ENCODE measurements around the gene KDM5A. TPM values are rescaled to one million over a fixed set of nuclear protein-coding genes. Genes with fewer than 3 reads are reported as not detected.

KDM5A gene
- total and polyA plus RNA-seq, 4 donors = 6.2 to 101 (median 36.1) TPM

GRCh38 chr12:331287-331686, 57.8 kb downstream of the KDM5A start:
- 93 to 97% methylated on average over 1 of the region's 1 CpG for WGBS, 2 donors
- DNase-seq = no peak

GRCh38 chr12:325906-326305, 63.2 kb downstream of the KDM5A start:
- 64 to 82% methylated on average over 6 of the region's 6 CpGs for WGBS, 2 donors
- Histone ChIP-seq H3K9me3 (ENCODE audit: control insufficient read depth in 4 of 4, insufficient read depth in 3 of 4, low read length in 3 of 4) (no peaks in the 10 kb centered on the region), H3K4me3 (no peak overlapping the region), H3K27ac (ENCODE audit: low read depth in 1 of 2, low read length in 1 of 2) (no peak overlapping the region), H3K27me3 (ENCODE audit: control insufficient read depth in 3 of 3, insufficient read depth in 3 of 3, low read length in 2 of 3) (no peaks in the 10 kb centered on the region), H3K4me1 (ENCODE audit: control insufficient read depth in 5 of 5, insufficient read depth in 5 of 5, low read length in 5 of 5) (no peaks in the 10 kb centered on the region), H3K36me3 (ENCODE audit: control insufficient read depth in 4 of 4, insufficient read depth in 4 of 4, low read length in 4 of 4) (peaks cover 12 to 44% (median 26%) of the 10 kb centered on the region in 4 donors), H3K9ac (ENCODE audit: insufficient read depth in 1 of 2, low read length in 2 of 2) (no peak overlapping the region)
- DNase-seq = no peak
- no peak for TF ChIP-seq CTCF (IDR thresholded peaks at IDR 0.05; ENCODE audit: control extremely low read depth, extremely low read depth)
- ATAC-seq (ENCODE audit: insufficient read depth, low FRiP score) = no peak

More at GRCh38 chr12:331287-331686, 57.8 kb downstream of the KDM5A start:
- Histone ChIP-seq H3K27ac (ENCODE audit: low read depth in 1 of 2, low read length in 1 of 2) (no peak overlapping the region), H3K27me3 (ENCODE audit: control insufficient read depth in 3 of 3, insufficient read depth in 3 of 3, low read length in 2 of 3) (no peaks in the 10 kb centered on the region), H3K9ac (ENCODE audit: insufficient read depth in 1 of 2, low read length in 2 of 2) (no peak overlapping the region), H3K9me3 (ENCODE audit: control insufficient read depth in 4 of 4, insufficient read depth in 3 of 4, low read length in 3 of 4) (no peaks in the 10 kb centered on the region), H3K4me3 (no peak overlapping the region), H3K4me1 (ENCODE audit: control insufficient read depth in 5 of 5, insufficient read depth in 5 of 5, low read length in 5 of 5) (no peaks in the 10 kb centered on the region), H3K36me3 (ENCODE audit: control insufficient read depth in 4 of 4, insufficient read depth in 4 of 4, low read length in 4 of 4) (peaks cover 13 to 44% (median 24%) of the 10 kb centered on the region in 4 donors)
- ATAC-seq (ENCODE audit: insufficient read depth, low FRiP score) = no peak
- no peak for TF ChIP-seq CTCF (IDR thresholded peaks at IDR 0.05; ENCODE audit: control extremely low read depth, extremely low read depth)

- TF ChIP-seq CTCF (IDR thresholded peaks at IDR 0.05; ENCODE audit: control extremely low read depth, extremely low read depth) = no peak
- no peak for ATAC-seq (ENCODE audit: insufficient read depth, low FRiP score)
- H3K27me3 ChIP-seq (ENCODE audit: control insufficient read depth in 3 of 3, insufficient read depth in 3 of 3, low read length in 2 of 3) = no peaks in the 10 kb centered on the region
- H3K4me1 ChIP-seq (ENCODE audit: control insufficient read depth in 5 of 5, insufficient read depth in 5 of 5, low read length in 5 of 5) = no peaks in the 10 kb centered on the region
- H3K36me3 ChIP-seq (ENCODE audit: control insufficient read depth in 4 of 4, insufficient read depth in 4 of 4, low read length in 4 of 4) = peaks cover 19 to 49% (median 37%) of the 10 kb centered on the region in 4 donors
- no peak for DNase-seq
- H3K9ac ChIP-seq (ENCODE audit: insufficient read depth in 1 of 2, low read length in 2 of 2) = no peak overlapping the region
- no peak overlapping the region for H3K27ac ChIP-seq (ENCODE audit: low read depth in 1 of 2, low read length in 1 of 2)
- 94 to 97% methylated on average over 2 of the region's 2 CpGs for whole genome bisulfite sequencing, 2 donors
- H3K9me3 ChIP-seq (ENCODE audit: control insufficient read depth in 4 of 4, insufficient read depth in 3 of 4, low read length in 3 of 4) = no peaks in the 10 kb centered on the region
- H3K4me3 ChIP-seq = no peak overlapping the region
Observed at GRCh38 chr12:323507-323906, 65.6 kb downstream of the KDM5A start.

Measured in lung (tissue), 12 donors.